Smooth muscle cell (in vitro differentiated cells): ENCODE results near the gene GOT2. TPM values are rescaled to one million over a fixed set of nuclear protein-coding genes. Genes with fewer than 3 reads are reported as not detected.
A peak's percentile ranks its signal among the peaks of the same experiment; 100 is the strongest.
"Not testable (repeated sequence)": the region's sequence is repeated elsewhere in the genome, so short reads cannot be mapped to it uniquely, and the experiment has no call there.

Experiments
- DNase-seq: peaks from one replicate; lab custom pipeline; 2025; ENCODE audit not compliant: unreplicated experiment; lab: John Stamatoyannopoulos, UW
- H2AFZ ChIP-seq: fragments of 200-600 bp; sonication (generic); 2 replicates; pipeline ENCODE4 v1.6.0; 2016; ENCODE audit warnings: antibody characterized with exemption, low read depth, mild to moderate bottlenecking
- H3F3A ChIP-seq: fragments of 200-600 bp; sonication (generic); 2 replicates; pipeline ENCODE4 v1.6.0; 2017; ENCODE audit warnings: antibody characterized with exemption, low read depth
- H3K27ac ChIP-seq: fragments of 200-600 bp; sonication (generic); 2 replicates; pipeline ENCODE4 v1.5.1; 2016; ENCODE audit warnings: low read depth, mild to moderate bottlenecking
- H3K27me3 ChIP-seq: fragments of 200-600 bp; sonication (generic); 2 replicates; pipeline ENCODE4 v1.6.1; 2016; ENCODE audit warnings: low read depth, mild to moderate bottlenecking
- H3K36me3 ChIP-seq: fragments of 200-600 bp; sonication (generic); 2 replicates; pipeline ENCODE4 v1.5.1; 2016; ENCODE audit warnings: low read depth
- H3K4me1 ChIP-seq: fragments of 200-600 bp; sonication (generic); 2 replicates; pipeline ENCODE4 v1.5.1; 2016; ENCODE audit warnings: low read depth
- H3K4me2 ChIP-seq: fragments of 200-600 bp; sonication (generic); 2 replicates; pipeline ENCODE4 v1.6.0; 2016; ENCODE audit warnings: mild to moderate bottlenecking
- H3K4me3 ChIP-seq: fragments of 200-600 bp; sonication (generic); 2 replicates; pipeline ENCODE4 v1.5.1; 2016; ENCODE audit warnings: mild to moderate bottlenecking
- H3K79me2 ChIP-seq: fragments of 200-600 bp; sonication (generic); 2 replicates; pipeline ENCODE4 v1.6.0; 2016; ENCODE audit warnings: low read depth, mild to moderate bottlenecking
- H3K9ac ChIP-seq: fragments of 200-600 bp; sonication (generic); 2 replicates; pipeline ENCODE4 v1.6.0; 2016; ENCODE audit warnings: low read depth
- H3K9me3 ChIP-seq: fragments of 200-600 bp; sonication (generic); replicated peaks from 2 replicates; pipeline ENCODE4 v1.5.1; 2016; ENCODE audit warnings: low read depth
- H4K20me1 ChIP-seq: fragments of 200-600 bp; sonication (generic); 2 replicates; pipeline ENCODE4 v1.6.0; 2016; ENCODE audit warnings: low read depth
- CTCF ChIP-seq: fragments of 200-600 bp; sonication (generic); IDR thresholded peaks from 2 replicates; pipeline ENCODE4 v1.5.1; 2017; ENCODE audit warnings: borderline replicate concordance, mild to moderate bottlenecking, antibody characterized with exemption; ENCODE audit not compliant: insufficient read depth, poor library complexity, severe bottlenecking
- whole genome bisulfite sequencing: methylation state at CpG from one replicate; pipeline ENCODE4 v1.1.7; 2016; ENCODE audit warnings: low lambda C conversion rate; 5-methylcytosine and 5-hydroxymethylcytosine counted together
- polyA plus RNA-seq: library from polyadenylated mRNA; unstranded; fragments of >200 nt; fragmentation: Nextera tagmentation; extraction: Ambion mirVana; gene quantifications from 2 replicates; pipeline ENCODE4 v1.2.1, GENCODE V29; 2016
- total RNA-seq: library from RNA; depleted of rRNA; stranded (reverse); fragments of >200 nt; gene quantifications from 2 replicates; pipeline ENCODE4 v1.2.3, GENCODE V29; 2014

GOT2 gene
- total and polyA plus RNA-seq, 2 experiments from 2014 or later = 43.6 to 83.5 TPM

- Histone ChIP-seq H3K9me3 (no peaks in the 10 kb centered on the region), H3K36me3 (no peaks in the 10 kb centered on the region), H3K4me3 (no peak overlapping the region), H4K20me1 (no peaks in the 10 kb centered on the region), H3F3A (no peaks in the 10 kb centered on the region), H3K79me2 (no peaks in the 10 kb centered on the region), H3K4me1 (no peaks in the 10 kb centered on the region), H3K27me3 (no peaks in the 10 kb centered on the region), H3K4me2 (no peak overlapping the region), H2AFZ (no peak overlapping the region), H3K9ac (no peak overlapping the region), H3K27ac (no peak overlapping the region)
- no peak for TF ChIP-seq CTCF
- no peak for DNase-seq
- WGBS = 85% methylated on average over 5 of the region's 5 CpGs
These were observed 4.7 kb upstream of the GOT2 start for GRCh38 chr16:58738672-58739296.

GRCh38 chr16:58736341-58736740, 2.2 kb upstream of the GOT2 start:
- not testable (repeated sequence) for H3K36me3 ChIP-seq, H3K27ac ChIP-seq, H3K4me3 ChIP-seq, H3F3A ChIP-seq, H3K9ac ChIP-seq, H3K27me3 ChIP-seq, H3K4me2 ChIP-seq, H2AFZ ChIP-seq, DNase-seq, H3K9me3 ChIP-seq
- WGBS = 90% methylated on average over 3 of the region's 3 CpGs
- H4K20me1 ChIP-seq = peaks cover 19% of the 10 kb centered on the region
- peaks cover 21% of the 10 kb centered on the region for H3K79me2 ChIP-seq
- peaks cover 10% of the 10 kb centered on the region for H3K4me1 ChIP-seq

DNA sequence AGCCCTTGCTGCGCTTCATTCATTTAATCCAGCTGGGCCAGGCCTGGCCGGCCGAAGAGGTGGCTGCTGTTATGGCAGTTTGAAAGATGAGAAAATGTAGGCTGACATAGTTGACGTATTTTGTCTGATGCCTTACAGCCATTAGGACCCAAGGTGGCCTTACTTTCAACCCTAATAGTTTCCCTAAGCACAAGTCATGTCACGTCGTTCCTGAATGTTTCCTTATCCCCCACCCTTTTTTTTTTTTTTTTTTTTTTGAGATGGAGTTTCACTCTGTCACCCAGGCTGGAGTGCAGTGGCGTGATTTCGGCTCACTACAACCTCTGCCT, 307 bp upstream of the GOT2 start:
- Histone ChIP-seq H3K79me2 (peaks cover 38% of the 10 kb centered on the region), H2AFZ (peak overlapping the region; percentile 99), H3K36me3 (peaks cover 4% of the 10 kb centered on the region), H3F3A (no peaks in the 10 kb centered on the region), H3K4me3 (peak overlapping the region; percentile 97), H3K4me2 (peak overlapping the region; percentile 95), H3K9ac (no peak overlapping the region), H4K20me1 (peaks cover 38% of the 10 kb centered on the region), H3K27me3 (no peaks in the 10 kb centered on the region), H3K27ac (no peak overlapping the region), H3K9me3 (no peaks in the 10 kb centered on the region), H3K4me1 (peaks cover 10% of the 10 kb centered on the region)
- DNase-seq = no peak
- 27% methylated on average over 6 of the region's 8 CpGs for WGBS
- TF ChIP-seq CTCF = no peak

GRCh38 chr16:58733248-58733670, 857 bp downstream of the GOT2 start:
- peak overlapping the region; percentile 97 for H3K4me3 ChIP-seq
- DNase-seq = no peak
- H3K36me3 ChIP-seq = peaks cover 4% of the 10 kb centered on the region
- peak overlapping the region; percentile 99 for H2AFZ ChIP-seq
- no peaks in the 10 kb centered on the region for H3K9me3 ChIP-seq
- H3K27me3 ChIP-seq = no peaks in the 10 kb centered on the region
- WGBS = 5% methylated on average over 23 of the region's 23 CpGs
- peaks cover 10% of the 10 kb centered on the region for H3K4me1 ChIP-seq
- H3K4me2 ChIP-seq = peak overlapping the region; percentile 95
- no peaks in the 10 kb centered on the region for H3F3A ChIP-seq
- peaks cover 49% of the 10 kb centered on the region for H4K20me1 ChIP-seq
- H3K27ac ChIP-seq = peak overlapping the region; percentile 37
- peaks cover 47% of the 10 kb centered on the region for H3K79me2 ChIP-seq
- H3K9ac ChIP-seq = peak overlapping the region; percentile 73
- no peak for TF ChIP-seq CTCF
